Ecto neural progenitor cell (in vitro differentiated cells): ENCODE data around the gene KBTBD7.
"Not testable (repeated sequence)": the region's sequence is repeated elsewhere in the genome, so short reads cannot be mapped to it uniquely, and the experiment has no call there.

Source experiments
- DNase-seq: peaks from one replicate; pipeline ENCODE4 v3.0.0-alpha.2; 2018; ENCODE audit warnings: low spot score

The KBTBD7 gene

DNA sequence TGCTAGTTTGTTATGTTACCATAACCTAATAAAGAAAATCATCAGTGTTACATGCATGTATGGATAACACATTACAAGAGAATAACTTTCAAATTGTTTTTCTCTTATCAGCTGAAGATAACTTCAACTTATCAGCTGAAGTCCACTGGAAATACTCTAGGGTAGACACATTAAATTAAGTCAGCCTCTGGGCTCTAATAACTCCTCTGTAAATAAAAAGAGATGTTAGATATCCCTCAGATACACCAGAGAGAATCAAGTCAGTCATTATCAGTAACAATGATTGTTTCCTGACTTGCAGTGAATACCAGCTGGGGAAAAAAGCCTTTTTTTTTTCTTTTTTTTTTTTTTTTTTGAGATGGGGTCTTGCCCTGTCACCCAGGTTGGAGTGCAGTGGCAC, 1.6 kb upstream of the KBTBD7 start:
- no peak for DNase-seq

DNA sequence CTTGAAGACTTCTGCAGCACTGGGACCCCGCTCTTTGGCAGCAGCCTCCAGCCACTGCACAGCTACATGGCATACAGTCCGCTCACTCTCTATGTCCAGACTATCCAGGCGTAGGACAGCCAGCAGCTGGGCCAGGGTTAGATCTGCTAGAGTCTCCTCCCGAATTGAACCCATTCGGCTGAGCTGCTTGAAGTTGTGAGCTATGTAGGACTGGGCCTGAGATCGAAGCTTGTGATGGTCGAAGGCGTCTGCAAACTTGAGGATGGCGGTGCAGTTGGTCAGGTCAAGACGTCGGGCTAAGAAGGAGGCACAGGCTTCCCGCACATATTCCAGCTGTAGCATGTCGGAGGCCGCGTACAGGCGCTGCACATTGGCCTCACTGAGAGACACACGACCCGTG, 900 bp downstream of the KBTBD7 start:
- no peak for DNase-seq

DNA sequence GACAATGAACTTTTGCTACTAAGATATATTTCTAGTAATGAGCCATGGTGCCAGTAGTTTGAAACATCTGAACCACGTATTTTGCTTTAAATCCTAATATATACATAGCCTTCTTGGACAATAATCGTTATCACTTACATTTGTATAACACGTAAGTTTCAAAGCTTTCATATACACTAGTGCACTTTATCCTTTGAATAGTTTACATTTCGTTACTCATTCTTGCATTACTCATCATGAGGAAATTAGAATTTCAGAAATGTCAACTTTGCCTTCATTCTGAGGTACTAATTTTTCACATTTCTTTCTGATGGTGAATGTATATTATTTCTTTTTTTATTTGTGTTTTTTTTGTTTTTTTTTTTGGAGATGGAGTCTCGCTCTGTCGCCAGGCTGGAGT, 5.8 kb downstream of the KBTBD7 start:
- DNase-seq, result no peak

GRCh38 chr13:41186481-41186880, 7.9 kb downstream of the KBTBD7 start:
- no peak for DNase-seq

DNA sequence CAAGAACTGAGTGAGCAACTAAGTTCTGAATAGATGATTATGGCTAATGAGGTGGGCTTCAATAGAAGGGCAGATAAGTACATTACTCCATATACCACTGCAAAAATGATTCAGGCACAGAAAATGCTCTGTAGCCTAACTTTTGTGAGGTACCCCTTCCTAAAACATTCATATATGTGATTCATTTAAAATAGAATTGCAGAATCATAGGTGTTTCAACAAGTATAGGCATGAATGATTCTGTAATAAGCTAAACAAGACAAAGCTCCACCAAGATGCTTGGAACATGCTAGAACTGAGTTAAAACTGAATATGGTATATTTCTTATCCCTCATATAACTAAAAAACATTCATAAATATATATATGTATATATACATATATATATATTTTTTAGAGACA, 12.1 kb downstream of the KBTBD7 start:
- no peak for DNase-seq

GRCh38 chr13:41179593-41180250, 14.6 kb downstream of the KBTBD7 start:
- DNase-seq, result no peak

DNA sequence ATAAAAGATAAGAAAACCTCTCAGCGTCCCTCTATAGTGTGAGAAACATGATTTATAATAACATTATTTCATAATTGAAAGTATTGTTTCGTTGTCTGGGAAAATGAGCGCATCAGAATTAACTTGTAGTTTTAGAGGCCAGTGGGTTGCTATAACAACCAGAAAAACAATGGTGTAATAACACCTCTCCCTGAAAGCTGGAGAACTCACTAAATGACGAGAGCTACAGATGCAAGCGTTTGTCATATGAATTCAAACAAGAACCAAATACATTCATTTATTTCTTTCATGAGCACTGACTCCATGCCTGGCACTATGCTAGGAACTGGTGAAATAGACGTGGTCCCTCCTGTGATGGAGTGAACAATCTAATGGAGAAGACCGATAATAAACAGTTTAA, 16.3 kb downstream of the KBTBD7 start:
- DNase-seq, result no peak

GRCh38 chr13:41177616-41178015, 16.8 kb downstream of the KBTBD7 start:
- no peak for DNase-seq

DNA sequence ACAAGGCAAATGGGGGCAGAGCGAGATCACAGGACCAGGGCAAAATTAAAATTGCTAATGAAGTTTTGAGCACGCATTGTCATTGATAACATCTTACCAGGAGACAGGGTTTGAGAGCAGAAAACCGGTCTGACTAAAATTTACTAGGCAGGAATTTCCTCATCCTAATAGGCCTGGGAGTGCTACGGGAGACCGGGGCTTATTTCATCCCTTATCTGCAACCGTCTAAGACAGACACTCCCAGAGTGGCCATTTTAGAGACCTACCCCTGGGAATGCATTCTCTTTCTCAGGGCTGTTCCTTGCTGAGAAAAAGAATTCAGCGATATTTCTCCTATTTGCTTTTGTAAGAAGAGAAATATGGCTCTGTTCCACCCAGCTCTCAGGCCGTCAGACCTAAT, 18.8 kb downstream of the KBTBD7 start:
- DNase-seq, result not testable (repeated sequence)

- no peak for DNase-seq
Observed at GRCh38 chr13:41162151-41162550, 32.2 kb downstream of the KBTBD7 start.

DNA sequence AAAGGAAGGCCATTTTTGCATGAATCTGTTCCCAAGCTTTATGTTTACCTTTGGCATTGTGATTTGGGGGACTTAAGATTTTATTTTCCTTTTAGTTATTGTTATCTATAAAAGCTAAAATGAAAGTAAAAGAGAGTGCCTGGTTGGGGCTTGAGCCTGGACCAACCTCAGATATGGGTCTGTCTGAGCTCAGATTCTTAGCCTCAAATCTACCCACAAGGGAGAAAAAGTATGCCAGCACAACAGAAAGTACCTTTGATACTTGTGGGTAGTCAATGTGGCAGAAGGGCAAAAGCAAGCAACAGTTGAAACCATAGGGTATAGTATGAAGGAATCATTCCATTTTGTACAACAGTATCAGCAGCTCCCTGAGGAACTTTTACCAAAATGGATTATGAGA, 35.2 kb downstream of the KBTBD7 start:
- no peak for DNase-seq

GRCh38 chr13:41157048-41157717, 37.2 kb downstream of the KBTBD7 start:
- DNase-seq, result no peak

DNA sequence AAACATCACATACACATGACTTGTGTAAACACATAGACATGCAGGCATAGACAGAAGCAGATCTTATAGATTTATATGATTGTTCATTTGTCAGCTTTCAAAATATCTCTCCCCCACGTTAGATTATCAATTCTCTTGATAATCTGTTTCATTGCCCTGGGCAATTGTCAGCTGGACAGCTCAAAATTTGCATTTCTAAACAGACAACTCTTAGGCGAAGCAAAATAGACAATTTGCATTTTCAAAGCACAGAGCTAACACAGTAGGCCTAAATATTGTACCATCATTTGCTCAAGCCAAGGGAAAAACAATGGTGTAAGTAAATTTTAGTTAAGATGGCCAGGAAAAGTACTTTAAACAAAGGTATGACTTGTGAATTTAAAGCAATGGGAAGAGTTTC, 37.7 kb downstream of the KBTBD7 start:
- no peak for DNase-seq

- no peak for DNase-seq
Observed at GRCh38 chr13:41154042-41154441, 40.3 kb downstream of the KBTBD7 start.

- DNase-seq, result no peak
Observed at GRCh38 chr13:41152005-41152404, 42.4 kb downstream of the KBTBD7 start.

GRCh38 chr13:41150058-41150457, 44.3 kb downstream of the KBTBD7 start:
- no peak for DNase-seq

DNA sequence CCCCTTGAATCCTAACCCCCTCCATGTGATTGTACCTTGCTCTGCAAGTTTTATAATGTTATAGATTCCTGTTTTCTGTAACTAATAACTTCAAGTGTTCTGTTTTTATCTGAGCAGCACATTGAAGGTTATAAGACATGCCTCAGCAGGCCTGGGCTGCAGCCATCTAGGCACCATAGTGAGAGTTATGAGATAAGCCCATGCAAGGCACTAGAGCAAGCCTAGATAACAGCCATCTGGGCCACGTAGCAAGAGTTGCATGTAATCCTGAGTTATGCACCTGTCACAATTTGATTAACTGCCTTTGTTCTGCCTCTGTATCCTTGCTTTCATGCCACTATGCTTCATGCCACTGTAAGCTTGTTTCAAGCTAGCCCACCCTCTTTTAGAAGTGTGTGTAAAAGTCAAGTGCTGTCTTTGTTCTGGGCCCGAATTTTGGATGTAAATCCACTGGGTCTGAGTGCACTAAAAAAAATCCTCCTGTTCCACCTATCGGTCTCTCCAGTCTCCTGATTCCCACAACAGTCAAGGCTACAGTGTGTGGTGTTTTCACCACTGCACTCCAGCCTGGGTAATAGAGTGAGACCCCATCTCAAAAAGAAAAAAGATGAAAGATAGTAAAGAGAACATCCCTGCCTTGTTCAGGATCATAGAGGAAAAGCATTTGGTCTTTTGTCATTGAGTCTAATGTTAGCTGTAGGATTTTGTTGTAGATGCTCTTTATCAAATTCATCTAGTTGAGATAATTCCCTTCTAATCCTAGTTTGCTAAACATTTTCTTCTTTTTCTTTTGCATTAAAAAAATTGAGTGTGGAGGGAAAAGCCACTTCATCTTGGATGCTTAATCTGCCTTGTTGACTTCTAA, 45.7 kb downstream of the KBTBD7 start:
- no peak for DNase-seq

DNA sequence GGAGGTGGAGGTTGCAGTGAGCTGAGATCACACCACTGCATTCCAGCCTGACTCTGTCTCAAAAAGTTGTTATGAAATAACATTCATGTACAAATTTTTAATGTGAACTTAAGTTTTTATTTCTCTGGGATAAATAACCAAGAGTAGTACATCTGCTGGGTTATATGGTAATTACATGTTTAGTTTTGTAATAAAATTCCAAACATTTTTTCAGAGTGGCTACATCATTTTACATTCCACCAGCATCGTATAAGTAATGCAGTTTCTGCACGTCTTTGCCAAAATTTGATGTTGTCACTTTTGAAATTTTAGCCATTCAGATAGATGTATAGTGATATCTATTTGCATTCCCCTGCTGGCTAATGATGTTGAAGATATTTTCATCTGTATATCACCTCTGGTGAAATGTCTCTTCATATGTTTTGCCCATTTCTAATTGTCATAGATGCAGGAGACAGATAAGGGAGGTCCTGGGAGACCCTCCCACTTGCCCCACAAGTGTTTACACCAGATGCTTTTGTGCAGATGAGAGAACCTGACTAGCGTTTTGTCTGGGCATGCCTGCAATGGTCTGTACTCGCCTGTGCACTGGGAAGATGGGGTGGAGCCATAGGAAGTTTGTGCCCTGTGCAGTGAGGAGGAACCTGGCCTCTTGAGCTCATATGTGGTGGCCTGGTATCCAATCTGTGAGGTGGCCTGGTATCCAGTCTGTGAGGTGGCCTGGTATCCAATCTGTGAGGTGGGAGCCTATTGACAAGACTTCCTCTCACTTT, 49.0 kb downstream of the KBTBD7 start:
- DNase-seq, result no peak

GRCh38 chr13:41144576-41144975, 49.8 kb downstream of the KBTBD7 start:
- no peak for DNase-seq
